Tibial nerve (tissue), 3 donors: ENCODE measurements around the gene C11orf71.

ENCODE experiments used
- POLR2A ChIP-seq, 2 donors: fragments of 450-650 bp; IDR thresholded peaks; one replicate each; pipeline ENCODE4 v1.6.1; 2017; ENCODE audit warnings: antibody characterized with exemption in 2 of 2, mild to moderate bottlenecking in 2 of 2, moderate library complexity in 2 of 2
- TF ChIP-seq, protein P1 (sequence below), 5 experiments: fragments of 200-600 bp in 3 of 5; fragments of 450-650 bp in 2 of 5; sonication (generic) in 3 of 5; IDR thresholded peaks; one replicate each; pipeline ENCODE4 v1.5.1; 2016 to 2019; ENCODE audit warnings: antibody characterized with exemption in 5 of 5, mild to moderate bottlenecking in 3 of 5, moderate library complexity in 2 of 5

DNA sequence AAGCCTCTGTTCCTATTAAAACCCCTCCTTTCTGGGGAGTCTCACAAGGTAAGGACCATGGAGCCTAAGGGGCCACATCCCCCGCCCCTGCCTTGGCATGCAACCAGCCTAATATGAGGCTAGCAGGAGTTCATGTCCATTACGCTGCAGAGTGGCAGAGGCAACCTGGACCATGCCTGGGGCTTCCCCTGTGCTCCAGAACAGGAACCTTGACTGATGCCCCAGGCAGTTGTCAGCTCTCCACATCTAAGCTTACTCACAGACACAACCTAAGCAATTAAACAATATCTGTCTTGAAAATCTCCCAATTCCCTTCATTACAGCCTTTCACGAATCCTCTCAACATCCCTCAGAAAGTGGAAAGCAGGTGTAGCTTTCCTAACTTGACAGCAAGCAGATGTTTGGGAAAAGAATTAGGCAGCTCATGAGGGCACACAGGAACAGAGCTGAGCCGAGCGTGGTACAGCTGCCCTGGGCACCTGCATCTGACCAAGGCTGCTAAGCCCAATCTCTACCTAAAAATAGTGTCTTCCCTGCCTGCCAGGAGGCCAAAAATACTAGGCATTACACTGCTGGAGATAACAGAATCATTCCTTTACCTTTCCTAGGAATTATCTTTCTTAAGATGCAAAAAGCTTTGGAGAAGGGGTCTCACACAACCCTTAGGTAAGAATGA, 20.8 kb downstream of the C11orf71 start:
- TF ChIP-seq, protein P1, sequence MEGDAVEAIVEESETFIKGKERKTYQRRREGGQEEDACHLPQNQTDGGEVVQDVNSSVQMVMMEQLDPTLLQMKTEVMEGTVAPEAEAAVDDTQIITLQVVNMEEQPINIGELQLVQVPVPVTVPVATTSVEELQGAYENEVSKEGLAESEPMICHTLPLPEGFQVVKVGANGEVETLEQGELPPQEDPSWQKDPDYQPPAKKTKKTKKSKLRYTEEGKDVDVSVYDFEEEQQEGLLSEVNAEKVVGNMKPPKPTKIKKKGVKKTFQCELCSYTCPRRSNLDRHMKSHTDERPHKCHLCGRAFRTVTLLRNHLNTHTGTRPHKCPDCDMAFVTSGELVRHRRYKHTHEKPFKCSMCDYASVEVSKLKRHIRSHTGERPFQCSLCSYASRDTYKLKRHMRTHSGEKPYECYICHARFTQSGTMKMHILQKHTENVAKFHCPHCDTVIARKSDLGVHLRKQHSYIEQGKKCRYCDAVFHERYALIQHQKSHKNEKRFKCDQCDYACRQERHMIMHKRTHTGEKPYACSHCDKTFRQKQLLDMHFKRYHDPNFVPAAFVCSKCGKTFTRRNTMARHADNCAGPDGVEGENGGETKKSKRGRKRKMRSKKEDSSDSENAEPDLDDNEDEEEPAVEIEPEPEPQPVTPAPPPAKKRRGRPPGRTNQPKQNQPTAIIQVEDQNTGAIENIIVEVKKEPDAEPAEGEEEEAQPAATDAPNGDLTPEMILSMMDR (IDR thresholded peaks at IDR 0.05): no peak
- no peak for TF ChIP-seq POLR2A (IDR thresholded peaks at IDR 0.05)
